HG02943 (cell line): Measurements from ENCODE around the gene PDE6G.

Source experiments
- ATAC-seq: cut with Tn5 transposase; IDR thresholded peaks from one replicate; pipeline ENCODE4 v1.9.1; 2021; ENCODE audit warnings: mild to moderate bottlenecking, low read depth, moderate library complexity; ENCODE audit not compliant: unreplicated experiment

PDE6G gene

GRCh38 chr17:81665205-81666091 lies 9.1 kb upstream of the PDE6G start:
- ATAC-seq, result no peak

GRCh38 chr17:81664051-81664470 lies 7.7 kb upstream of the PDE6G start:
- ATAC-seq, result no peak

GRCh38 chr17:81662002-81662401 lies 5.7 kb upstream of the PDE6G start:
- no peak for ATAC-seq

- ATAC-seq, result no peak
Observed at GRCh38 chr17:81660441-81660840, 4.1 kb upstream of the PDE6G start.

GRCh38 chr17:81659038-81659437 lies 2.7 kb upstream of the PDE6G start:
- ATAC-seq, result no peak

GRCh38 chr17:81656835-81657234 lies 493 bp upstream of the PDE6G start:
- no peak for ATAC-seq

GRCh38 chr17:81655378-81656117 lies 794 bp downstream of the PDE6G start:
- no peak for ATAC-seq

- no peak for ATAC-seq
Observed at GRCh38 chr17:81652906-81653771, 3.2 kb downstream of the PDE6G start.

GRCh38 chr17:81651692-81652091 lies 4.7 kb downstream of the PDE6G start:
- ATAC-seq, result no peak

GRCh38 chr17:81650951-81651350 lies 5.4 kb downstream of the PDE6G start:
- ATAC-seq, result no peak

GRCh38 chr17:81648707-81649085 lies 7.6 kb downstream of the PDE6G start:
- ATAC-seq, result no peak

GRCh38 chr17:81648013-81648706 lies 8.2 kb downstream of the PDE6G start:
- ATAC-seq, result no peak

- ATAC-seq, result no peak
Observed at GRCh38 chr17:81647640-81648012, 8.7 kb downstream of the PDE6G start.

GRCh38 chr17:81646869-81647600 lies 9.3 kb downstream of the PDE6G start:
- ATAC-seq, result no peak

- no peak for ATAC-seq
Observed at GRCh38 chr17:81644976-81645952, 11.1 kb downstream of the PDE6G start.

- ATAC-seq, result no peak
Observed at GRCh38 chr17:81644496-81644895, 11.8 kb downstream of the PDE6G start.

- ATAC-seq, result no peak
Observed at GRCh38 chr17:81641825-81642489, 14.4 kb downstream of the PDE6G start.

- ATAC-seq, result no peak
Observed at GRCh38 chr17:81640011-81640410, 16.3 kb downstream of the PDE6G start.
